SK-N-SH treated with all-trans-retinoic acid at 6 μM for 48 hours (cell line): ENCODE measurements around the gene PCDHB12.

Experiments
- ARNTL ChIP-seq: fragments of 450-650 bp; formaldehyde crosslinking; IDR thresholded peaks from 2 replicates; pipeline ENCODE4 v1.5.0; 2020; ENCODE audit warnings: low read depth, mild to moderate bottlenecking, moderate library complexity, borderline replicate concordance
- CSDC2 ChIP-seq: fragments of 250-450 bp; sonication (Bioruptor Pico); IDR thresholded peaks from 2 replicates; pipeline ENCODE4 v1.5.0; 2020; ENCODE audit warnings: mild to moderate bottlenecking, moderate library complexity
- GLIS3 ChIP-seq: fragments of 250-450 bp; sonication (Bioruptor Pico); IDR thresholded peaks from 2 replicates; pipeline ENCODE4 v1.5.0; 2020; ENCODE audit warnings: mild to moderate bottlenecking, moderate library complexity
- OSR1 ChIP-seq: fragments of 250-450 bp; sonication (Bioruptor Pico); IDR thresholded peaks from 2 replicates; pipeline ENCODE4 v1.8.0; 2022; ENCODE audit warnings: moderate library complexity, mild to moderate bottlenecking, inconsistent platforms
- PPARA ChIP-seq: fragments of 250-450 bp; sonication (Bioruptor Pico); IDR thresholded peaks from 2 replicates; pipeline ENCODE4 v1.5.0; 2020; ENCODE audit warnings: mild to moderate bottlenecking, borderline replicate concordance
- SNAI2 ChIP-seq: fragments of 250-450 bp; sonication (Bioruptor Pico); IDR thresholded peaks from 2 replicates; pipeline ENCODE4 v1.5.0; 2020; ENCODE audit warnings: mild to moderate bottlenecking, moderate library complexity
- TOX ChIP-seq: fragments of 250-450 bp; sonication (Bioruptor Pico); IDR thresholded peaks from 2 replicates; pipeline ENCODE4 v1.8.0; 2021; ENCODE audit warnings: mild to moderate bottlenecking, moderate library complexity, borderline replicate concordance
- TSHZ2 ChIP-seq: fragments of 250-450 bp; sonication (Bioruptor Pico); IDR thresholded peaks from 2 replicates; pipeline ENCODE4 v1.5.0; 2020; ENCODE audit warnings: mild to moderate bottlenecking, moderate library complexity
- ZFP3 ChIP-seq: fragments of 250-450 bp; sonication (Bioruptor Pico); IDR thresholded peaks from 2 replicates; pipeline ENCODE4 v1.5.0; 2020; ENCODE audit warnings: mild to moderate bottlenecking, moderate library complexity
- ZFP30 ChIP-seq: fragments of 450-650 bp; formaldehyde crosslinking; IDR thresholded peaks from 2 replicates; pipeline ENCODE4 v1.5.0; 2022; ENCODE audit warnings: mild to moderate bottlenecking, moderate library complexity
- ZNF70 ChIP-seq: fragments of 450-650 bp; formaldehyde crosslinking; IDR thresholded peaks from 2 replicates; pipeline ENCODE4 v1.5.0; 2020; ENCODE audit warnings: mild to moderate bottlenecking, moderate library complexity
- TF ChIP-seq, protein P1 (sequence below): fragments of 250-450 bp; sonication (Bioruptor Pico); IDR thresholded peaks from 2 replicates; pipeline ENCODE4 v1.8.0; 2020; ENCODE audit warnings: mild to moderate bottlenecking, moderate library complexity, borderline replicate concordance
- TF ChIP-seq, protein P2 (sequence below): fragments of 250-450 bp; sonication (Bioruptor Pico); IDR thresholded peaks from 2 replicates; pipeline ENCODE4 v1.5.1; 2020; ENCODE audit warnings: low read depth, mild to moderate bottlenecking, moderate library complexity
- TF ChIP-seq, protein P3 (sequence below): fragments of 250-450 bp; sonication (Bioruptor Pico); IDR thresholded peaks from 2 replicates; pipeline ENCODE4 v1.5.1; 2021; ENCODE audit warnings: mild to moderate bottlenecking, moderate library complexity

DNA sequence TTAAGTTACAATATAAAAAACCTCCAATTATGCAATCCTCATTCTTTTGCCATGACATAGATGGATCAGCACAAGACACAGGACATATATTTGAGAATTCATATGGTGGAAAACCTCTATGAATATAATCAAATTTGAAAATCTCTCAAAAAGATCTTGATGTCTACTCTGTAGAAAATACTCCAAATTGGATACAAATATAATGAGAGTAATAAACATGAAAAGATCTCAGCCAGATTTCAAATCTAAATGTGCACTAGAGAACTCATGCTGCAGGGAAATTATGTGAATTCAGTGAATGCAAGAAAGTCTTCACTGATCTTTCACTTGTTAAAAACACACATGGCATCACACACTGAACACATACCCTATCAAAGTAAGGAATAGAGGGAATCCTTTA is 50.4 kb downstream of the PCDHB12 start:
- no peak for TF ChIP-seq ZFP3 (CRISPR knock-in tag)
- TF ChIP-seq, protein P1, sequence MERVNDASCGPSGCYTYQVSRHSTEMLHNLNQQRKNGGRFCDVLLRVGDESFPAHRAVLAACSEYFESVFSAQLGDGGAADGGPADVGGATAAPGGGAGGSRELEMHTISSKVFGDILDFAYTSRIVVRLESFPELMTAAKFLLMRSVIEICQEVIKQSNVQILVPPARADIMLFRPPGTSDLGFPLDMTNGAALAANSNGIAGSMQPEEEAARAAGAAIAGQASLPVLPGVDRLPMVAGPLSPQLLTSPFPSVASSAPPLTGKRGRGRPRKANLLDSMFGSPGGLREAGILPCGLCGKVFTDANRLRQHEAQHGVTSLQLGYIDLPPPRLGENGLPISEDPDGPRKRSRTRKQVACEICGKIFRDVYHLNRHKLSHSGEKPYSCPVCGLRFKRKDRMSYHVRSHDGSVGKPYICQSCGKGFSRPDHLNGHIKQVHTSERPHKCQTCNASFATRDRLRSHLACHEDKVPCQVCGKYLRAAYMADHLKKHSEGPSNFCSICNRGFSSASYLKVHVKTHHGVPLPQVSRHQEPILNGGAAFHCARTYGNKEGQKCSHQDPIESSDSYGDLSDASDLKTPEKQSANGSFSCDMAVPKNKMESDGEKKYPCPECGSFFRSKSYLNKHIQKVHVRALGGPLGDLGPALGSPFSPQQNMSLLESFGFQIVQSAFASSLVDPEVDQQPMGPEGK, result no peak
- no peak for TF ChIP-seq GLIS3 (CRISPR knock-in tag)
- no peak for TF ChIP-seq ZFP30 (CRISPR knock-in tag)
- TF ChIP-seq TSHZ2, result no peak
- TF ChIP-seq, protein P2, sequence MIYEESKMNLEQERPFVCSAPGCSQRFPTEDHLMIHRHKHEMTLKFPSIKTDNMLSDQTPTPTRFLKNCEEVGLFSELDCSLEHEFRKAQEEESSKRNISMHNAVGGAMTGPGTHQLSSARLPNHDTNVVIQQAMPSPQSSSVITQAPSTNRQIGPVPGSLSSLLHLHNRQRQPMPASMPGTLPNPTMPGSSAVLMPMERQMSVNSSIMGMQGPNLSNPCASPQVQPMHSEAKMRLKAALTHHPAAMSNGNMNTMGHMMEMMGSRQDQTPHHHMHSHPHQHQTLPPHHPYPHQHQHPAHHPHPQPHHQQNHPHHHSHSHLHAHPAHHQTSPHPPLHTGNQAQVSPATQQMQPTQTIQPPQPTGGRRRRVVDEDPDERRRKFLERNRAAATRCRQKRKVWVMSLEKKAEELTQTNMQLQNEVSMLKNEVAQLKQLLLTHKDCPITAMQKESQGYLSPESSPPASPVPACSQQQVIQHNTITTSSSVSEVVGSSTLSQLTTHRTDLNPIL, result no peak
- no peak for TF ChIP-seq CSDC2
- no peak for TF ChIP-seq OSR1 (CRISPR knock-in tag)
- no peak for TF ChIP-seq SNAI2 (CRISPR knock-in tag)
- TF ChIP-seq ZNF70 (CRISPR knock-in tag), result no peak
- TF ChIP-seq, protein P3, sequence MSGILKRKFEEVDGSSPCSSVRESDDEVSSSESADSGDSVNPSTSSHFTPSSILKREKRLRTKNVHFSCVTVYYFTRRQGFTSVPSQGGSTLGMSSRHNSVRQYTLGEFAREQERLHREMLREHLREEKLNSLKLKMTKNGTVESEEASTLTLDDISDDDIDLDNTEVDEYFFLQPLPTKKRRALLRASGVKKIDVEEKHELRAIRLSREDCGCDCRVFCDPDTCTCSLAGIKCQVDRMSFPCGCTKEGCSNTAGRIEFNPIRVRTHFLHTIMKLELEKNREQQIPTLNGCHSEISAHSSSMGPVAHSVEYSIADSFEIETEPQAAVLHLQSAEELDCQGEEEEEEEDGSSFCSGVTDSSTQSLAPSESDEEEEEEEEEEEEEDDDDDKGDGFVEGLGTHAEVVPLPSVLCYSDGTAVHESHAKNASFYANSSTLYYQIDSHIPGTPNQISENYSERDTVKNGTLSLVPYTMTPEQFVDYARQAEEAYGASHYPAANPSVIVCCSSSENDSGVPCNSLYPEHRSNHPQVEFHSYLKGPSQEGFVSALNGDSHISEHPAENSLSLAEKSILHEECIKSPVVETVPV (CRISPR knock-in tag), result no peak
- TF ChIP-seq TOX (CRISPR knock-in tag), result no peak
- TF ChIP-seq PPARA (CRISPR knock-in tag), result no peak
- no peak for TF ChIP-seq ARNTL (CRISPR knock-in tag)
